GM19395 (cell line): ENCODE data around the gene RAB14.
"Not testable (repeated sequence)": the region's sequence is repeated elsewhere in the genome, so short reads cannot be mapped to it uniquely, and the experiment has no call there.

ENCODE experiments used
- ATAC-seq: cut with Tn5 transposase; IDR thresholded peaks from one replicate; pipeline ENCODE4 v1.9.1; 2021; ENCODE audit warnings: mild to moderate bottlenecking, moderate library complexity; ENCODE audit not compliant: unreplicated experiment

The RAB14 gene

DNA sequence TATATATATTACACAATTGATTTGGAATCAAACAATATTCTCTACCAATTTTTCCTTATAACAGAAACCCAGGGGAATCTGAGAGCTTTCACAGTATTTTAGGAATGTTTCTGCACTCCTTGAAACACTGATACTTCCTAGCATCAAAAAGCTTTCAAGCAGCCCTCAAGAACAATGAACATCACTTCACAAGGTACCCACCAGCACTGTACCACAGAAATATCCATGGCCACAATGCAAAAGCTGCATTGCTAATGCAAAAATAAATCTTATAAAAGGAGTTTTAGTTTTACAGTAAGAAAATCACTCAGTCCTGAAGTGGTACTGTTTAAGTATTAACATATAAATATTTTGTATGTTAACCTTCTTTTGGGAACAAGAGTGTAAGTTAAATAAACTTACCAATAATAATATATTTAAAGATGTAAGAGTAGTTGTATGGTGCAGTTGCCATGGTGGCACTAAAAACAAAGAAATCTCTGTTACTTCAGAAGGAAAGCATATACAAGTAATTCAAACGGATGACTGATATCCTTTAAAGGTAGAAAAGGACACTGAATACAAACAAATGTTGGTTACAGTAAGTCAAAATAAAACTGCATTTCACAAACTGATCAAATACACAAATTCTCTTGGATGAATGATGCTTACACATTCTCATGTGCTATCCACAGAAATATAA, 8.6 kb downstream of the RAB14 start:
- ATAC-seq, result no peak

DNA sequence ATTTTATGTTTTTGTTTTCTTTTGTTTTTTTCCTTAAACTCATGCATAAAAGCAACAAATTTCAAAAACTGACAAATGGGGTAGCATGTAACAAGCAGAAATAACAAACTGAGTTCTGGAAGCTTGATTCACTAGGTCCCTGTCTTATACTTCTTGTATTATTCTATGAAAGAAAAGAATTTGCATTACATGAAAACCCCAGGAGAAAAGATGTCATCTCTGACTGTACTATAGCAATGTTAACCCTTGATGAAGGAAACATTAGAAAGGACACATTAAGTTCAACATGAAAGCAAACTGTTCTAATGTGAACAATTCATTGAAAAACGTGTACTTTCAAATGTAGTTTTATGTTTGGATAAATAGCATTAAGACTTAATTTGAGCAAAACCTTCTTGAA, 9.2 kb downstream of the RAB14 start:
- ATAC-seq, result no peak

DNA sequence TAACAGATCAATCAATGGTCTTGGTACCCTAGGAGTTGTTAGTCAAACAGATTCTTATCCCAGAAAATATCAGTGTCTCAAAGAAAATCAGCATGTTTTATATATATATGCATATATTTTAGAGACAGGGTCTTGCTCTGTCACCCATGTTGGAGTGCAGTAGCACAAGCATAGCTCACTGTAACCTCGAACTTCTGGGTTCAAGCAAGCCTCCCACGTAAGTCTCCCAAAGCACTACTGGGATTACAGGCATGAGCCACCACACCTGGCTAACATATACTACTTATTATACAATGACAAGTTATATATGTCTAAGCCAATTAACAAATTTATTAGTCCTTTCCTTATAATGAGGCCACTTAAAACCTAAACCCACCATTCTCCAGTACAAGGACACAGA, 10.4 kb downstream of the RAB14 start:
- ATAC-seq, result no peak

DNA sequence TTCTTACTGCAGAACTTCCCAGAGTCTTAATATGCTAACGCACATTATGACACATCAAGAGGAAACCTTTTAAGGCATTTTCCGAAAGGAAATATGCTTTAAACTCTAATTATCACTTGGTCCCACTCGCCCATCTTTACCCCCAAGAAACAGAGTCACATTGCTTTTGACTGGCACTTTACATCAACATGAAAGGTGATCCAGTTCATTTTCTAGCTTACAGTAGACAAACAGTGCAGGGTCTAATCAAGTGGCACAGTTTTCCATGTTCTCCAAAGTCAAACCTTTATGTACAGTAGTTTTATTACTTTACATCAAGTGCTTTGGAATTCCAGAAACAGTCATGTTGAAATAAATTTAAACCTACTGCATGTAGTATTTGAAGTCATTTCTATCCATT, 12.0 kb downstream of the RAB14 start:
- no peak for ATAC-seq

DNA sequence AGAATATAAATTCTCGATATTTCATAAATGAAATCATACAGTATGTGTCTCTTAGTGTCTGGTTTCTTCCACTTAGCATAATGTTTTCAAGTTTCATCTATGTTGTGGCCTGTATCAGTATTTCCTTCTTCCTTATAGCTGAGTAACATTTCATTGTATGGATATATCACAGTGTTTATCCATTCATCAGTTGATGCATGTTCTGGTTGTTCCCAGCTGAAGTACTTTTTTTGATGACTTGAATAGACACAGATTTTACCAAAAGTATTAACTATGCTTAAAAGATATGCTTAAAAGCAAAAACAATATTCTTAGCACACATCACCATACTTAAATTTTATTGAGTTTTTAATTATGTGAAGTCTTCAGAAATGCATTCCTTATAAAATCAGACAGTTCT, 12.7 kb downstream of the RAB14 start:
- no peak for ATAC-seq

DNA sequence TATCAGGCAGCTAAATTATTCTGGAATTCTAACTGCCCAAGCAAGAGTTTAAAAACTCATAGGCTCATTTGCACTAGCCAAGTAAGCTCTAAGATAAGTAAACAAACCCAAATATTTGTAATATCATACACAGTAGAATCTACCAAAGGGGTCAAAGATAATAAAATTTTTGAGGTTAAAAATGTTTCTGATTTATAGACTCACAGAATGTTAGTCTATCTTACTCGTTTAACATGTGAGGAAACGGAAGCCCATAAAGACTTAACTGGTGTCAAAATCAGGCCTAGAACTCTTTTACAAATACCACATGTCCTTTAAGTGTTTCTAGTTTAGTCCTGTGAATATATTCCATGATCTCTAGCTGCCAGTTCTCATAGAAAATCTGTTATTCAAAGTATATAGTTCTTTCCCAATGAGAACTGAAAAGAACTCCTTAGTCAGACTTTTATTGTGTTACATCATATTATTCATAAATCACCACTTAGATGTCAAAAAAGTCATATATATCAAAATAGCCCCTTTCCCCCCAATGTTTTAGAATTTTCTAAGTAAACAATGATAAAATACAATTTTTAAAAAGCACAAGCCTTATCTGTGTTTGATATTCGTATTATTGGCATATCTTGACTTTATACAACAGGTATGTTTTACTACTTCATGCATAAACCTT, 13.9 kb downstream of the RAB14 start:
- no peak for ATAC-seq

DNA sequence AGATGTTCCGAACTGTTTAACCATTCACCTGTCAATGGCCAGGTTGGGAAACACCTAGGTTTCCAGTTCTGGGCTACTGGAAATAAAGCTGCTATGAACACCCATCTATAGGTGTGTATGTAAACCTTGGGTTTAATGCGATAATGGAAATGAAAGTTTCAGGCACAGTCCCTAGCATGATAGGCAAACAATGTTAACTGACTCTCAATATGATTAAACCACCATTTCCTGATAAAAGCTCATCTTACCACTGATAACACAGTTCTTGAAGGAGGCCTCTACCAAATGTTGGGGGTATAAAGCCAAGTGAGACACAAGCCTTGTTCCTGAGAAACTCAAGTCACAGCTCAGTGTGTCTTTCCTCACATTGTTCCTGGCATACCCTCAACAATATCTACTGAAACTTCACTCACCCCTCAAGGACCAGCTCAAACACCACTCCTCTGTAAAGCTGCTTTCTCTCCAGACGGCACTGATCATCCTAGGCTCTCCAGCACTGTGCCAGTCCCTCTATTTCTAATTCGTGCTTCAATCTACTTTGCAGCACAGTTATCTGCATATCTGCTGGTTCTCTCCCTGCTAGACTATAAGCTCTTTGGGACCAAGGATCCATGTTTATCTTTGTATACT, 15.8 kb downstream of the RAB14 start:
- ATAC-seq, result no peak

DNA sequence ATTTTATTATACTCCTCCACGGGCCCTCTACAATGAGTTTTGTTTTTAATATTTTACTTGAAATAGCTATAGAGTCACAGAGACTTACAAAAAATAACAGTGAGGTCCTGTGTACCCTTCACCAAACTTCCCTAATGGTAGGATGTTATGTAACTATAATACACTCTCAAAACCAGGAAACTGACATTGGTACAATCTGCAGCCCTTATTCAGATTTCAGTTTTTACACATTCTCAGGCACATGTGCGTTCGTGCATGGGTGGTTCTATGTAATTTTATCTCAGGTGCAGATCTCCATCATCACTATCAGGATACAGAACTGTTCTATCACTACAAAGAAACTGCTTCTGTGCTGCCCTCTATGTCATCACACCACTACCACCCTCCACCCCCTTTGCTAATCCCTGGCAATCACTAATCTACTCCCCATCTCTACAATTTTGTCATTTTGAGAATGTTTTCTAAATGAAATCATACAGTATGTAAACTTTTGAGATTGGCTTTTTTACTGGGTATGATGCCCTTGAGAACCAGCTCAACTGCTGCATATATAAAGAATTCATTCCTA, 16.4 kb downstream of the RAB14 start:
- no peak for ATAC-seq

DNA sequence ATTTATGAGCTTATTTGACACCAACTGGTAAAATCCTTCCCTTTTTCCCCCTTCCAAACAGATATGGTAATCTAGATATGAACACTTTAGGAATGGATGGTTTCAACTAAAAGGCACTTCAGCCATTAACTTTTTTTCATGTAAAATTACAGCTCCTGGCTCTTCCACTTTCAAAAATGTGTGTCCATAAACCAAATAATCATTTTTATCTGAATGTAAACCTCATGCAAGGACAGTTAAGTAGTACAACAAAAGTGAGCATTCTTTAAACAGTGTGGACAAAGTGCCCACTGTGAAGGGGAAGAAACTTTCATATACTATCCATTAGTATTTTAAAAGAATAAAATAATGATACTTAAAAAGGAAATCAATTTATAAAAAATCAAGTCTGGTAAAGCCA, 17.2 kb downstream of the RAB14 start:
- ATAC-seq, result no peak

DNA sequence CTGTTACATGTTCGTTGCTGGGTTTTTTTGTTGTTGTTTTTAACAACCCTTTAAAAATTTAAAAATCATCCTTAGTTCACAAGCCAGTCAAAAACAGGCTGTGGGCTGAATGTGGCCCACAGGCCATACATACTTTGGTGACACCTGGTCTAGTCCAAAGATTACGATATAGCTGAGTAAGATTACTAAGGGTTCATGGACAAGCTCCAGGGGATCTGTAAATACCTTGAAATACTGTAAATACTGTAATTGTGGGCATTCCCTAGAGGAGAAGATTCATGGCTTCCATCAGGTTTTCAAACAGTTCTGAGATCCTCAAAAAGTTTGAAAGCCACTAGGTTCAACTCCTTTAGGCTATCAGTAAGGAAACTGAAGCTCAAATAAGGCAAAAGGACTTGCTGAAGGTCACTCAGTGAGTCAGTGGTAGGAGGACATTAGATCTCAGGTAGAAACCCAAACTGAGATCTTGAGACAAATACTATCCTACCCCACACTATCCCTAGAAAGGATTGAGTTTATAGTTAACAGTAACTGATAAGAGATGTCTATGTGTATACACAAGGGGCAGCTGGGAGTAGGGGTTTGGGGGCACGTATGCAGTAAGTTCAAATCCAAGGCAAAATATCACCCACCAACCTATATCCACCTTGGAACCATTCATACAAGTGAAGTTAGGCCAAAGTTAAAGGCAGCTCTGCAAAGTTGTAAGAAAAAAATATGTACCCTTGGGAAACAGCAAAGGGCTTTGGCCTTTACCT, 17.8 kb downstream of the RAB14 start:
- no peak for ATAC-seq

DNA sequence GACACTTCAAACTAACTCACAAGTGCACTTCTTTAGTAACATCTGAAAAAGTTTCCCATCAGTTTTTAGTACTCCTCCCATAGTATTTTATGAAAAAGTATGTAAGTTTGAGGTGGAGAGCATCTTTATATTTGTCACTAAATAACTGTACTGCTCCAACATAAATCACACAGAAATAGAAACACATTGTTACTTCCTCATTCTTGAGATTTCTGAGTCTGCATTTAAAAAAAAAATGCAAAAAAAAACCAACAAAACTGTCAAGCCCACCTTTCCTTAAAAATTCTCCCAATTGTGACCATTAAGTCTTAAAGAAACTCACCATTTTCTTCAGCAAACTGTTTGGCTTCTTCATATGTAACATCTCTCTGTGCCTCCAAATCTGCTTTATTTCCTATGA, 18.7 kb downstream of the RAB14 start:
- no peak for ATAC-seq

DNA sequence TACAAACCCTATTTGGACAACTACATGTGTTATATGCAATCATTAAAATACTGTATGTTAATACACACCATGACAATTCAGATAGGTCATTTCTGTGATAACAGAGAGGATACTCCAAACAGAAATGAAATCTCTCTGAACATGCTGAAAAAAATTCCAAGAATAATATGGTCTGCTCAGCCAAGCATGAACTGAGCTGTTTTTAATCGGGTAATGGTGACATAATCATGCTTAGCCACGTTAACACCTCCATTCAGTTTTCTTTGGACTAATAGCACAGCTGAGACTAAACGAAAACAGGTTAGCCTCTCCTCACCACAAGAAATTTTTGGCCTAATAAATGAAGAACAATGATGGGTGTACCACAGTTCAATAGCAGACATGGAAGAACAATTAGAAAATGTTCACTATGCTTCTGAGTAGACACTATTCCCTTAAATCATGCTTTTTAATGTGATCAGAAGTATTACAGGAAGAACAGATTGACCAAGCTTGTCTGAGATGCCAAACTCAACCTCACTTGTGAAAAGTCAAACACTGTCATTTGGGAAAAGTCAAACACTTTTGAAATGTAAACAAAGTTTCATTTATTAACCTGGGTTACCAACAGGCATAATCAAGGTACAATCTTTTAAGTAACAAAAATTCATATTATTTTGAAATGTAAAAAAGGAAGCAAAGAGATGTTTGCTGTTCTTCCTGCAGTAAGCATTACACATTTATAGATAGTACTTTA, 19.4 kb downstream of the RAB14 start:
- ATAC-seq, result no peak

DNA sequence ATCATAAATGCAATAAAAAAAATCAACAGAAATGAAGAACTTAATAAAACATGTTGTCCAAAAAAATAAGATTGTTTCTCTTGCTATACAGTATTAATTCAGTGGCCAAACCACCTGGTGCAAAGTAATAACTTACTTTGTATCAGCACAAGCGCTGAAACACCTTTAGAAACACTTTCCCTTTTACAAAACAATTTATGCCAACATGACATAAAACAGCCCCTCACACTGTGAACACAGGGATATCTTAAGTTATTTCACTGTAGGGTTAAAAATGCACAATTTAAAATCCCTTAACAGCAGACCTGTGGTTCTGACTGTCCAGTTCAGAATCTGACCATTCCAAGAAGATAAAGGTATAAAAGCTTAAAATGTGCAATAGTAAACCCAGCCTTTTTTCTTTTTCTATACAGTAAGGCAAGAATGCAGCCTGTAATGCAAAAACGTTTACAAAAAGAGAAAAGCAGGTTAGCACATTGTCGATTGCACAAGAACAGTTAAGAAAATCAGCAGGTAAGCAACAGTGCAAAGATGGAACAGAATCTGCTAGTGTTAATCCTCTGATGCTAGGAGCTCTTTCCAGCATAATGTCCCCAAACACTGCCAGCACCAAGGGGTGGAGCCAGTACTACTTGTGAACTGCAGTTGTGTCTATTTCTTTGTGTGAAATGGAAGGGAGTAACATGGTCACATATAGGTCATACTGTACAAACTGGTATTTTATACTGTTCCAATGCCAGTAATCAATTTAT, 21.6 kb downstream of the RAB14 start:
- ATAC-seq, result no peak

DNA sequence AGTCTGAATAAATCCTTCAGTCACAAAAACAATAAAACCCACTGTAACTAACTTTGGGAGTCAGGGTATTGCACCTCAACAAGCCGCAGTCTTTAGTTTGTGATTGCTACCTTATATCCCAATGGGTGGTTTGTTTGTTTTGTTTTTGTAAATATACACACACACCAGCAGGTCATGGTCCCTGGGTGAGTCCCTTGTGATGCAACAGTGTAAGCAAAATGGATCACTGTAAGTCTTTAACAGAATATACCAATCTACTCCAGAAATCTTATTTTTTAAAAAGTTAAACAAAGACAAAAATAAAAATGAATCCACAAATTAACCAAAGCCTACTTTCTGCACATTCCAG, 22.3 kb downstream of the RAB14 start:
- not testable (repeated sequence) for ATAC-seq

DNA sequence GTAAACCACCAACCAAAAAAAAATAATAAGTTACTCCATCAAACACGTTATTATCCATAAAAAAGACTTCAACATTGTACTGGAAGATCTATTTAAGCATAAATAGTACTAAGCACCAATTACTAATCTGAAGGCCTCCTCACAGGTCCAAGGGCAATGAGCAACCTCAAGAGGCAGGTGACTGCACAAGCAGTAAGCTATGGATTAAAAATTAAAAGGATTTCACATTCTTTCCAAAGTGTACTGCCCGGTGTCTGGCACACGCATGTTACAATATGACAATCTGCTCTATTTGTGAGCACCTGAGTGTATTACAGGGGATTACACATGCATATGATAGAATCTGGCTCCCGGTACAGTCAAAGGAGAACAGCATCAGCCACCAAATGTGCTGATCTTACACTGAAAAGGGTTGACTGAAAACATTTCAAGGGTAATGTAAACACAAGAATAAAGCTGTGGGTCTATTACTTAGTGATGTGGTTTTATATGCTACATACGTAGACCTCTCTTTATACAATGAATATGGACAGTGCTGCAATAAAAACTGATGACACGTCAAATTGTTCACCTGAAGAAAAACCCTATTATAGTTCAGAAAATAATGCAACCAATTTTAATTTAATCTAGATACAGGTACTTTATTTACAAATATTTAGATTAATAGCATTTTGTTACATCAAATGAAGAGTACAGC, 22.8 kb downstream of the RAB14 start:
- no peak for ATAC-seq

DNA sequence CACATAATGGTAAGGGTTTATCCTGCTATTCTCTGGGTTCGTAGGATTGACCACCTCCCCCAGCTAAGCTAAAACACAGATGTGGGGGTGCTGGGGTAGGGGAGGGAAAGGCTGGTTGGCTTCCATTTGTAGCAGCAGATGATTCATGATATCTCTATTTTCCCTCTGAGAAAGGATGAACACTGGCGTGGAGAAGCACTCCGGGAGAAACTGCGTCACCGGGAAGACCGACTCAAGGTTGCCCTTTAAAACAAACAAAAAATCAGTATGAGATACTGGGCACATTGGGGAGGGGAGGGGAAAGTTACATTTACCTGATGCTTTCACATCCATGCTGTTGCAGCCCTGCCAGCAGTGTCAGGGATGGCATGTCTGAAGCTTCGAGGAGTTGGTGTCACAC, 28.2 kb downstream of the RAB14 start:
- ATAC-seq, result no peak

DNA sequence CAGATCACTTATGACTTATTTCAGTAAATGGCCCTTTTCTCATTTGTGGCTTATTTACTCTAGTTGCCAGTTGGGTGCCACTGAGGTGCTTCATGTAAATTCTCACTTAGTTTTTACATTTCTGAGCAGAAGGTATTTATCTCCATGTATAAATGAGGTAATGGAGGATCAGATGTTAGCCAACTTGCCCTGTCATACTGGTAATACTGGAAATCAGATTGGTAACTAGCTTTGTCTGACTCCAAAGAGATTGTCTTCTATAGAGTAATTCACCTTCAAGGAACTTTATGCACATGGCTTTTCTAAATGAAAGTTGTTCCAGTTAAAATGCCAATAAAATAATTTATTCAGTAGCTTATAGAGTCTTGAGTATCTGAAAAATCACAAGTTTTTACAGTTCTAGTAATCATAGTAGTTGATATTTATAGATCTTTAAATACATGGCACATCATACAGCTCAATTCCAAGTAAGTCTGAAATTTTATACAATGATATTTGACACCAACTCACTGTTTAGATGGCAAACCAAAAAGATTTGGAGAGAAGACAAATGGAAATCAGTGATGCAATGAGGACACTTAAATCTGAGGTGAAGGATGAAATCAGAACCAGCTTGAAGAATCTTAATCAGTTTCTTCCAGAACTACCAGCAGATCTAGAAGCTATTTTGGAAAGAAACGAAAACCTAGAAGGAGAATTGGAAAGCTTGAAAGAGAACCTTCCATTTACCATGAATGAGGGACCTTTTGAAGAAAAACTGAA, 28.8 kb downstream of the RAB14 start:
- no peak for ATAC-seq

DNA sequence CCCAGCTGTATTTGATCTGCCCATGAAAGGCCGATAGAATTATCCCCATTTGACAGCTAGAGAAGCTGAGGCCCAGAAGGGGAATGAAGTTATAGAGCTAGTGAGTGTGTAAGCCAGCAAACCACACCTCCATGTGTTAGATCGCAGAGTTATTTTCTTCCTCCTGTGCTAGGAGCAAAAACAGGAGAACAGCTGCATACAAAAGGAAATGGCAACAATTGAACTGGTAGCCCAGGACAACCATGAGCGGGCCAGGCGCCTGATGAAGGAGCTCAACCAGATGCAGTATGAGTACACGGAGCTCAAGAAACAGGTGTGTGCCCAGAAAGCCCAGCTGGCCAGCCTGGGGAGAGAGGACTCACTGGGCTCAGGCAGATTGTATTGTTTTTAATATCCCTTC, 30.4 kb downstream of the RAB14 start:
- no peak for ATAC-seq

DNA sequence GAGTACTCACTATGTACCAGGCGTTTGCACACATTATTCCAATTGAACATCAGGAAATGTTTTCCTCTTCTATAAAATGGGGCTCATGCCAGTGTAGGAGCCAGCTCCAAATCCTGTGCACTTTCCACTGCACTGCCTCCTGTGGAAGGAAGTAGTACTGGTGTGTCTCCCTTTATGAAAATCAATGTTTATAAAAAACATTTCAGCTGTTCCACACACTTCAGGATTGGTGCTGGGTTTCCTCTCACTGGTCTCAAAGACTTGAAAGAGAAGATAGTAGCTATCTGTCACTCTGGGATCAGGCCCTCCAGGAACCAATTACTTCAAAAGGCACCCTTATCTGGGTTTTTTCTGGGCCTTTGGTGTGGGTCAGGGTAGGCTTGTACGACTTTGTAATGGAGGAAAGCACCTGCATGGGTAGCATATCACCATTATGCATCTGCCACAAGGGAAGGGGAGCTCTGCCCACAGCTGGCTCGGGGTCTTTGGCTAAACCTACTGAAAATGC, 32.5 kb downstream of the RAB14 start:
- ATAC-seq, result no peak
